Activated naive CD8-positive, alpha-beta T cell treated with anti-CD3 and anti-CD28 coated beads, Interleukin-2, amount 50 U/mL, for 16 hours (primary cell): ENCODE results near the gene SLC6A2.
A peak's percentile ranks its signal among the peaks of the same experiment; 100 is the strongest.
"Not testable (repeated sequence)": the region's sequence is repeated elsewhere in the genome, so short reads cannot be mapped to it uniquely, and the experiment has no call there.

Experiments used
- DNase-seq: peaks from one replicate; pipeline ENCODE4 v3.0.0-alpha.2; 2020; ENCODE audit warnings: low read depth, low spot score

The SLC6A2 gene

DNA sequence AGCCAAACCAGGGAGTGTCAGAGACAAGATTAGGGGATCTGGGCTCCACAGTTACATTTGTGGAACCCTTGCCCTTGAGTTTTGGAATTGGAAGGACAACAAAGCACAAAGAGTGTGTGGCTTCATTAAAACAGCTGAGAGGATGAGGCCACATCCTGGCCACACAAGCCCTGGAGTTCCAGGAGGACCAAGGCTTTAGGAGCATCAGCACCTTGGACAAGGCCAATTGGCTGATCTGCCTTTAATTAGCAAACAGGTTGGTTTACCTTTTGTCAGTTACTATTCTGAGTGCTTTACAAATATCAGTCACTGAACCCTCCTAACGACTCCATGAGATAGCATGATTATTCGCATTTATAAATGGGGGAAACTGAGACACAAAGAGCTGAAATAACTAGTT, 54.7 kb downstream of the SLC6A2 start:
- DNase-seq: no peak

DNA sequence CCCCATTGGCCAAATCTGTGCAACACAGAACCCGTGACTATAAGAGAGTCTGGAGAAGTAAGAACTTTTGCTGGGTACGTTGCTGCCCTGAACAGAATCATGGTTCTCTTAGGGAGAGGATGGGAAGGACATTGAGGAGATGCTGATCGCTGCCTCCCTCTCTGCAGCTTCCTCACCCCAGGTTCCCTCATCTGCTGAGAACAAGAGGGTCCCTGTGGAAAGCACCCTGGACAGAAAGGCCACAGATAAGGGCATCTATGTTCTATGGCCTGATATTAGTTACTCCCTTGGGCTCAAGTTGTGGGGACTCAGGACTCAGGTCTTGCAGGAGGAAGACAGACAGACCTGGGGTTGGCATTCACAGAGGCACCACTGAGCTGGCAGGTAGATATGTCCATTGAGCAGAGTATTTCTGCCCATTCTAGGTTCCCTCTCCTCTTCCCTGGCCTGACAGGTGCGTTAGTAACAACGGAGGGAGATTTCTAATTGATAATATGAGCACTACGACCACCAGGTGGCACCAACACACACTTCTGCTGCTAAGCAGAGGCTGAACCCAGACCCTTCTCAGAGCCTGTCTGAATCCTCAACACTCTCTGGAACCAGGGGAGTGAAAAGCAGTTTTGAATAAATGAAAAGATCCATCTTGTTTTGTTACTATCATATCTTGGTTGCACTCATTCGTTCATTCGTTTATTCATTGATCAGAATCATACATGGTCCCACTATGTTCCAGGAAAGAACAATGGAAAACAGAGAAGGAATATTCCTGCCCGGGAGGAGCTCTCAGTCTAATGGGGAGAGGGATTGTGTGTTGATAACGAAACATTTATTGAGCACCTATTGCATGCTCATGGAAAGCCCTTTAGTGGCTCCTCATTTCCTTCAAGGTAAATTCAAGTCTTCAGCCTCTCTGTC, 56.4 kb downstream of the SLC6A2 start:
- DNase-seq: peak; percentile 37

DNA sequence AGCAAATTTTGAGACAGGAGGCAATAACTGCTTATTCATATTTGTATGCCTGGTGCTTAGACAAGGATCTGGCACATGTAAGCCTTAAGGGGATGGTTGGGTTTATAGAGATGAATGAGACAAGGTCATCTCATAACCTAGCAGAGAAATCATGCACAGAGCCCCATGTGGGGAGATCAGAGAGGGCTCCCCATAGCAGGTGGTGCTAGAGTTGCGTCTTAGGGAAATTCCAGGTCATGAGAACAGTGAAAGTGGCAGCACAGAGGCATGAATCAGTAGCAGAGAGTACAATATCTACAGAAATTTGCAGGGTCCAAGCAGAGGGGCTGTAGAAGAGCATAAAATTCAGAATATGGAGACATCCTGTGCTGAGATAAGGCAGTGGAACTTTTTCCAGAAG, 57.3 kb downstream of the SLC6A2 start:
- DNase-seq: no peak

DNA sequence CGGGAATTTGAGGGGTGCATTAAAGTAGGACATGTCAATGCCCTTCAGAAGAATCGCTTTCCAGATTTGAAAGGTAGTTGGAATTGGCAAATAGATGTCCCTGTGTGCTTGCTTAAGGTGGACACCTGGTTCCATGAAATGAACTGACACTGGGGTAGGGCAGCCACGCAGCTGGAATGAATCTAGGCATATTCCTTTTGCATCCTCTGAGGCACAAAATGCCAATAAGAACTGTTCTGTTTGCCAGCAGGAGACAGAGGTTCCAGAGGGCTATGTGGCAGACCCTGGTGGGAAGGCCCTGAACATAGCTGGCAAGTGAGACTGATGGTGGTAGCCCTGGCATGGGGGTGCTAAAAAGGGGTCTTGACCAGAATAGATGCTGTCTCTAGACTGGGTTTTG, 61.5 kb downstream of the SLC6A2 start:
- DNase-seq: no peak

DNA sequence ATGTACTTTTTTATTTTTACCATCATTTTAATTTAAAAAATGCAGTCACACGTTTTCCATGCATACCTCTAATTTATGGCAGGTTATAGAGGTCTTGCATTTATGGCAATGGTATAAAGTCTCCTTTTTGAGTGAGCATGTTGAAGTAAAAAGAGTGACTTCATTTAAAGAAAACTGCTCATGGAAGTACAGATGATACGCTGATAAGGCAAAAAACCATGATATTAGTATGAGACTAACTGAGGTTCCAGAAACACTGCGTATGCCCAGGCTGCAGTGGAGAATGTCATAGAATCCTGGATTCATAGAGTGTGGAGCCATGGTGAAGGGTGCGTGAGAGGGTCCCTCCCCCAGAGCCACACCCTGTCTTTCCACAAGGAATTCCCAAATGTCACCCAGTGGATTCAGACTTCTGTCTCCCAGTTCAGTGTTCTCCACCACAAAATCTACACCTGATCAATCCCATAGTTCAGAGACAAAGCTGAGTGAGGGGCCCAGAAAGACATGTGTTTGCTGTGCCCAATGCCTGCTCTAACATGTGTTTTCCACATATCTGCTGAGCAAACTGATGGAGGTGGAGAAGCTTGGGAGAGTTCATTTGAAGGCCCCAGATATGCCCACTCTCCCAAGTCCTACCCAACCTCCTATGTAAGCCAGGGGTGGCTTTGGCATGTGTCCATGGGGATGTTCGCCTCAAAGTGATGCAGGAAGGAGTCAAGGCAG, 69.4 kb downstream of the SLC6A2 start:
- no peak for DNase-seq

DNA sequence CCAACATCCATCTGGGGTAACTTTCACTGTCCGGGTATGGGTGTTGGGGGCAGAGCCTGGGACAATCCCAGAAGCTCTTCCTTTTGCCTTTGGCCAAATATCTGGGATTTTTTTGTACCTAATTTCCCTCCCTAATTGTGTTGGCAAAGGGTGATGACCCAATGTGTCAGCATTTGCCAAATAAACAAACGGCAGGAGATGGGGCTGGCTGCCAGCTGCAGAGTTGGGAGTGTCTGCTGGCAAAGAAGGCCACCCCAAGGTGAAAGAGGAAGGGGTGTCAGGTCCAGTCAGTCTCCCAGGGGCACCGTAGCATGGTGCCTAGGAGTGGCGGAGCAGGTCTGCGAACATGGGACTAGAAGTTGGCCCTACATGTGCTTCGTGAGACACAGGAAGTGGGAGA, 73.0 kb downstream of the SLC6A2 start:
- no peak for DNase-seq

DNA sequence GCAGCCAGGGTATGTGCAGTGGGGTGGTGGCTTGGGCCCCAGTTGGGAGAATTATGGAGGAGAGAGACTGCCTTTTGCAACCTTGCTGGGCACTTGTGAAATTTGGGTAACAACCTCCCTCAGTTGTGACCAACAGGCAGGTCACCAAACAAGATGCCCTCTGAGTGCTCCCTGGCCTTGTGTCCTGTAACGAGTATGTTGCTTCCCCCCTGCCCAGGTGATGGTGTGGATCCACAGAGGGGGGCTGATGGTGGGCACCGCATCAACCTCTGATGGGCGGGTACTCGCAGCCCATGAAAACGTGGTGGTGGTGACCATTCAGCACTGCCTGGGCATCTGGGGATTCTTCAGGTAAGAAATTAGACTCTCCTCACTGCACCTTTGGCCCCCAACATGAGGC, 74.3 kb downstream of the SLC6A2 start:
- DNase-seq: no peak

DNA sequence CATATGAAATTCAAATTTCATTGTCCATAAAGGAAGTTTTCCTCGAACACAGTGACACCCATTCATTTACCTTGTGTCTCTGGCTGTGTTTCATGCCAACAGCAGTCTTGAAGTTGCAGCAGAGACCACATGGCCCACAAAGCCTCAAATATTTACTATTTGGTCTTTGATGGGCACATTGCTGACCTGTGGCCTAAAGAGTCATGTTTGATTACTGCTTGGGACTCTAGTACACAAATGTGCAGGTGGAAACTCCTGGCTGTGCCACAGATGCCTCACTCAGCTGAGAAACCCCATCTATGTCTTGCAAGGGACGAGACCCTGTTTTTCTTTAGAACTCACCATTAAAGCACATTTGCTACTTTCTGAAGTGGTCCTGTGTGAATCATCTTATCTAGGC, 76.7 kb downstream of the SLC6A2 start:
- DNase-seq: no peak

DNA sequence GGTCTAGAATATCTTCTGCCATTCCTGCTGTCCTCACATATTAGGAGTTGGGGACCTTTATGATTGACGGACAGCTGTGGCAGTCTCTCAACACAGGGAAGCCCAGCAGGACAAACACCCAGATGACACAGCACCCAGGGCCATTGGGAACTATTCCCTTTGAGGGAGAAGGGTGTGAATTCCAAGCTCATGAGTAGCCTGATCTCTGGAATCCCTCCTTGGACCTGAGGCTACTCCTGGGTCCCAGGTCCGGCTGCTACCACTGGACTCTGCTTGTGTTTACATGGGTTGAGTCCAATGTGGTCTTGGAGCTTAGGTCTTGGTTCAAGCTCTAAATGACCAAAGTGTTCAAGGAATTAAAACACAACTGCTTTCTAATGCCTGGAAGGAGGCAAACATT, 78.9 kb downstream of the SLC6A2 start:
- DNase-seq: no peak

DNA sequence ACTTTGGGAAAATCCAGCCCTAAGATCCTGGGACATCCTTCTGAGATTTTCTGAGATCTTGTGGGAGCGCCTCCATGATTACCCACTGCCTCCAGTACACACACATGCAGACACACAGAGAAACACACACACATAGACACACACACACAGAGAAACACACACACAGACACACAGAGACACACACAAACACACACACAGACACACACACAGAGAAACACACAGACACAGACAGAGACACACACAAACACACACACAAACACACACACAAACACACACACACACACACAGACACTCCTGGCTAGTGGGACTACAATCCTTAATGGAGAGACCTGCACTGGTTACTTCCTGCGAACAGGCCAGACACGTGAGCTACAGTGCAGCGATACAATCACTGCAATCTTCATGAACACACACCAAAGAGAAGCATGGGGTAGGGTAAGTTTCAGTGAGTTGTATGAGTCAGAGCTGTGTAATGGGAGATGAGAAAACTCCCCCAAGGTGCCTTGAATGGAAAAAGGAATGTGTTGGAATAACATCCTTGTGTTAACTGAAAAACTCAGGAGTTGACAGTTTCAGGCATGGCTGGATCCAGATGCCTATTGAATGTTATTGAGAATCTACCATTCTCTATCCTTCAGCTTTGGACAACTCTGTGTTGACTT, 79.5 kb downstream of the SLC6A2 start:
- no peak for DNase-seq

DNA sequence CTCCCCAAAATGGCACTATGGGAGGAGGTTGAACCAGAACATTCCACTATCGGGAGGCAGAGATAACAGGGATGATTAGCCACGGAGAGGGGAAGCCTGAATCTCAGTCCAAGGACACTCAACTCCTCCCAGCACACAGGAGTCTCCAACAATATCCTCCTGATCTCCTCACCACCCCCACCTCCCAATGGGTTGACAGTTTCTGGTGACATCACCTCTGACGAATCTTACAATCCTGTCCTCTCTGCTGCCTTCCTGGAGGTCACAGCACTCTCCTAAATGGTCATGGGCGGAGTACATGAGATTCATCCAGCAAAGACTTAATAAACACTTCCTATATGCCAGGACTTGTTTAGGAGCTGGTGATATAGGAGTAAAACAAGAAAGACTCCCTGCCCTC, 80.9 kb downstream of the SLC6A2 start:
- no peak for DNase-seq

DNA sequence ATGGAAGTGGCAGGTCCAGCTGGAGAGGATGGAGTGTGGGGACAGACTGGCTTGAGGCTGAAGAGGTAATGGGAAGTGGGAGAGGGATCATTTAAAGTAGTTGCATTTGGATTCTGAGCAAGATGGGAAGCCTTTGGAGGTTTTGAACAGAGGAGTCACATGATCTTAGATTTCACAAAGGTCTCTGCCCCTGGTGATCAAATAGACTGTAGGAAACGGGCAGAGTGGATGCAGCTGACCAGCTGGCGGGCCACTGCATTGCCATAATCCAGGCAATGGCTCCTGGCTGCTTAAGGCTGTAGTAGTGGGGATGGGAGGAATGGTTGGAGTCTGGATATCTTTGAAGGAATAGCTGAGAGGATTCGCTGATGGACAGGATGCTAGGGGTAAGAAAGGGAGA, 81.5 kb downstream of the SLC6A2 start:
- DNase-seq: no peak

DNA sequence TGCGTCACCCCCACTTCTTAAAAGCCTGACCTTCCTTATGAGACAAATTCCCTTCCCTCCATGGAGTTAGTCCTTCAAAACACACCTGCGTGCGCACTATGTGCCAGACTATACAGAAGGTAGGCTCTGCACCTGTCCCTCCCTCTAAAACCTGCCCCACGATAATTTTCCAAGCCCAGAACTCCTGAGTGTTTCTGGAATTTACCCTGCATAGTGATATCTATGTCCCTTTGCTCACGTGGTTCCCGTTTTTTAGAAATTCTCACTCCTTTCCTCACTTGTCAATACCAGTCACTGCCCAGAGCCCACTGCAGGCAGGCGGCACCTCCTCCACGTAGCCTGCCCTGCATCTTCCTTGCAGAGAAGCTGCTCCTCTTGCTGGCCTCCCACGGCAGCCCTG, 82.2 kb downstream of the SLC6A2 start:
- no peak for DNase-seq

DNA sequence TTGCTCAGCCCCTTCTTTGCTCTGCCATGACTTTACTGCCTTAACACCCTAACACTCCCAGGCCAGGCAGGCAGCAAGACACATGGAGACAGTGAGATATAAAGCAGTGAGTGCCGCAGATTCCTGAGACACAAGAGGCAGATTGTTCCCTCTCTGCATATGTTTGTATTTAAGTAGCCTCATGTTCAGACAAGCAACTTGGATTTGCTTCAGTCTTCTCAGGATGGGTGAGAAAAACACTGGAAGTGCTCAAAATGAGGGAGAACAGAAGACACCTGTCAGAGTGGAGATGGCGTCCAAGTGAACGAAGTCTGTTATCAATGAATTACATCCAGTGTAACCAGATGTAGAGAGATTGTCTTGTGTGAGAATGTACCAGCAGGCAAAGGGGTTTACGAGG, 90.3 kb downstream of the SLC6A2 start:
- DNase-seq: no peak

DNA sequence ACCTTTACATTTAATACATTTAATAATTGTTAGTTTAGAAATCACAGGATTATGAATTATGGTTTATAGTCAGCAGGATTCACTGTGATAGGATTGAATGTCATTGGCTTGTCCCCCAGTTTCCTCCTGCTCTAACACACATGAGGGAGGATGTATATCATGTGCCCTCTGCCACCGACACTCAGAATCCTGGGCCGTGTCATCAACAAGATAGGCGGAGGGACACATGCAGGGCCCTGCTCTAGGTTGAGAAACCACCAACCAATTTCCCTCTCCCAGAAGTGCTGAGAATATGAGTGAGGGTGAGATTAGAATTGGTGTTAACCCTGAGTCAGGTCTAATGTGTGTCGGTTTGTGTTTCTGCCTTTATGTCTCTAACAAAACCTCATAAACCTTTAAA, 92.0 kb downstream of the SLC6A2 start:
- no peak for DNase-seq

DNA sequence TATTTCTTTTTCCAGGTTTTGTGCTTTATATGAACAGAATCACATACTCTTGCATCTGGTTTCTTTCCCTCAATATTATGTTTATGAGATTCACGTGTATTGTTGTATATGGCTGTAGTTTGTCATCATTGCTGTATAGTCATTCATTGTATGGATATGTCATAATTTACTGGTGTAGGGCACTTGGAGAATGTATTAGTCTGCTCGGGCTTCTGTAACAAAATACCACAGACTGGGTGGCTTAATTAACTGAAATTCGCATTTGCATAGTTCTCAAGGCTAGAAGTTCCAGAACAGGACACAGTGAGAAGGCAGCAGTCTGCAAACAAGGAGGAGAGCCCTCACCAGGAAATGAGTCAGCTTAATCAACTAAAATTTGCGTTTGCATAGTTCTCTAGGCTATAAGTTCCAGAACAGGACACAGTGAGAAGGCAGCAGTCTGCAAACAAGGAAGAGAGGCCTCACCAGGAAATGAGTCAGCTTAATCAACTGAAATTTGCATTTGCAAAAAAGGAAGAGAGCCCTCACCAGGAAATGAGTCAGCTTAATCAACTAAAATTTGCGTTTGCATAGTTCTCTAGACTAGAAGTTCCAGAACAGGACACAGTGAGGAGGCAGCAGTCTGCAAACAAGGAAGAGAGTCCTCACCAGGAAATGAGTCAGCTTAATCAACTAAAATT, 96.8 kb downstream of the SLC6A2 start:
- not testable (repeated sequence) for DNase-seq

DNA sequence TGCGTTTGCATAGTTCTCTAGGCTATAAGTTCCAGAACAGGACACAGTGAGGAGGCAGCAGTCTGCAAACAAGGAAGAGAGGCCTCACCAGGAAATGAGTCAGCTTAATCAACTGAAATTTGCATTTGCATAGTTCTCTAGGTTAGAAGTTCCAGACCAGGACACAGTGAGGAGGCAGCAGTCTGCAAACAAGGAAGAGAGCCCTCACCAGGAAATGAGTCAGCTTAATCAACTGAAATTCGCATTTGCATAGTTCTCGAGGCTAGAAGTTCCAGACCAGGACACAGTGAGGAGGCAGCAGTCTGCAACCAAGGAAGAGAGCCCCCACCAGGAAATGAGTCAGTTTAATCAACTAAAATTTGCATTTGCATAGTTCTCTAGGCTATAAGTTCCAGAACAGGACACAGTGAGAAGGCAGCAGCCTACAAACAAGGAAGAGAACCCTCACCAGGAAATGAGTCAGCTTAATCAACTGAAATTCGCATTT, 97.4 kb downstream of the SLC6A2 start:
- DNase-seq: not testable (repeated sequence)
